DND-41 (cell line): ENCODE data around the gene ABCA13.

Source experiments
- ATAC-seq: fragments of 200-7000 bp; cut with Tn5 transposase; 3 replicates; pipeline ENCODE4 v1.9.1; 2021; ENCODE audit warnings: low read depth; ENCODE audit not compliant: insufficient read depth
- DNase-seq: peaks from one replicate; pipeline ENCODE4 v3.0.0-alpha.2; 2020
- H2AFZ ChIP-seq: 2 replicates; pipeline ENCODE4 v1.6.0; 2012; ENCODE audit warnings: low read depth, low read length
- H3K27ac ChIP-seq: 2 replicates; pipeline ENCODE4 v1.5.1; 2012; ENCODE audit warnings: low read length, inconsistent platforms
- H3K27me3 ChIP-seq: fragments of 200-600 bp; sonication (generic); 2 replicates; pipeline ENCODE4 v1.6.0; 2012; ENCODE audit warnings: low read length, mild to moderate bottlenecking, inconsistent platforms; ENCODE audit not compliant: insufficient read depth, poor library complexity
- H3K36me3 ChIP-seq: 2 replicates; pipeline ENCODE4 v1.5.1; 2012; ENCODE audit warnings: low read length, inconsistent platforms; ENCODE audit not compliant: insufficient read depth
- H3K4me1 ChIP-seq: 2 replicates; pipeline ENCODE4 v1.5.1; 2012; ENCODE audit warnings: mild to moderate bottlenecking, low read length; ENCODE audit not compliant: insufficient read depth
- H3K4me2 ChIP-seq: 2 replicates; pipeline ENCODE4 v1.6.0; 2012; ENCODE audit warnings: mild to moderate bottlenecking, moderate library complexity, low read length, inconsistent platforms; ENCODE audit not compliant: insufficient read depth
- H3K4me3 ChIP-seq, 2 experiments: fragments of 200-600 bp in 1 of 2; shearing (Covaris generic) in 1 of 2; 2 replicates each; pipeline ENCODE4 v1.5.1; 2012 to 2016; ENCODE audit warnings: inconsistent platforms in 2 of 2, low read length in 2 of 2, mild to moderate bottlenecking in 2 of 2, low read depth in 1 of 2, moderate library complexity in 1 of 2
- H3K79me2 ChIP-seq: 2 replicates; pipeline ENCODE4 v1.6.0; 2012; ENCODE audit warnings: low read length, inconsistent platforms; ENCODE audit not compliant: insufficient read depth
- H3K9ac ChIP-seq: 2 replicates; pipeline ENCODE4 v1.6.0; 2012; ENCODE audit warnings: low read depth, mild to moderate bottlenecking, inconsistent platforms, low read length, moderate library complexity
- H3K9me3 ChIP-seq: 2 replicates; pipeline ENCODE4 v1.5.1; 2012; ENCODE audit warnings: low read length, moderate library complexity, mild to moderate bottlenecking, inconsistent platforms; ENCODE audit not compliant: insufficient read depth, severe bottlenecking
- H4K20me1 ChIP-seq: 2 replicates; pipeline ENCODE4 v1.6.0; 2012; ENCODE audit warnings: low read length; ENCODE audit not compliant: insufficient read depth
- CTCF ChIP-seq: IDR thresholded peaks from 2 replicates; pipeline ENCODE4 v1.5.1; 2012; ENCODE audit warnings: borderline replicate concordance, low read length, moderate library complexity, mild to moderate bottlenecking; ENCODE audit not compliant: poor library complexity, severe bottlenecking; ENCODE audit errors: extremely low read depth
- EZH2 ChIP-seq: IDR thresholded peaks from 3 replicates; pipeline ENCODE4 v1.6.1; 2012; ENCODE audit warnings: borderline replicate concordance, low read depth, mild to moderate bottlenecking, moderate library complexity, low read length, inconsistent platforms; ENCODE audit not compliant: severe bottlenecking

ABCA13 gene

GRCh38 chr7:48637382-48637781 lies 466.1 kb downstream of the ABCA13 start:
- no peaks in the 10 kb centered on the region for H3K79me2 ChIP-seq
- DNase-seq (no peak), ATAC-seq (no peak)
- H3K9me3 ChIP-seq, result no peaks in the 10 kb centered on the region
- H3K4me1 ChIP-seq, result no peaks in the 10 kb centered on the region
- H3K27me3 ChIP-seq, result no peaks in the 10 kb centered on the region
- no peak overlapping the region for H3K4me2 ChIP-seq
- H3K36me3 ChIP-seq, result no peaks in the 10 kb centered on the region
- H2AFZ ChIP-seq, result no peak overlapping the region
- no peak overlapping the region for H3K9ac ChIP-seq
- TF ChIP-seq EZH2 (no peak), CTCF (no peak)
- H4K20me1 ChIP-seq, result no peaks in the 10 kb centered on the region
- no peak overlapping the region for H3K4me3 ChIP-seq
- H3K27ac ChIP-seq, result no peak overlapping the region

GRCh38 chr7:48638041-48638440 lies 466.8 kb downstream of the ABCA13 start:
- Histone ChIP-seq H2AFZ (no peak overlapping the region), H3K27ac (no peak overlapping the region), H3K36me3 (no peaks in the 10 kb centered on the region), H3K9ac (no peak overlapping the region), H3K4me1 (no peaks in the 10 kb centered on the region), H3K79me2 (no peaks in the 10 kb centered on the region), H3K4me2 (no peak overlapping the region), H3K9me3 (no peaks in the 10 kb centered on the region), H3K4me3 (no peak overlapping the region), H3K27me3 (no peaks in the 10 kb centered on the region), H4K20me1 (no peaks in the 10 kb centered on the region)
- DNase-seq, result no peak
- no peak for ATAC-seq
- TF ChIP-seq CTCF (no peak), EZH2 (no peak)

GRCh38 chr7:48643431-48644013 lies 472.3 kb downstream of the ABCA13 start:
- Histone ChIP-seq H4K20me1 (no peaks in the 10 kb centered on the region), H3K9ac (no peak overlapping the region), H2AFZ (no peak overlapping the region), H3K27me3 (no peaks in the 10 kb centered on the region), H3K4me3 (no peak overlapping the region), H3K27ac (no peak overlapping the region), H3K4me2 (no peak overlapping the region), H3K9me3 (no peaks in the 10 kb centered on the region), H3K79me2 (no peaks in the 10 kb centered on the region), H3K36me3 (no peaks in the 10 kb centered on the region), H3K4me1 (no peaks in the 10 kb centered on the region)
- no peak for TF ChIP-seq CTCF
- TF ChIP-seq EZH2, result no peak
- ATAC-seq (no peak), DNase-seq (no peak)

- ATAC-seq, result no peak
- Histone ChIP-seq H3K4me2 (no peak overlapping the region), H3K9ac (no peak overlapping the region), H2AFZ (no peak overlapping the region), H3K79me2 (no peaks in the 10 kb centered on the region), H3K36me3 (no peaks in the 10 kb centered on the region), H3K27me3 (no peaks in the 10 kb centered on the region), H3K27ac (no peak overlapping the region), H3K9me3 (no peaks in the 10 kb centered on the region), H3K4me1 (no peaks in the 10 kb centered on the region), H3K4me3 (no peak overlapping the region), H4K20me1 (no peaks in the 10 kb centered on the region)
- TF ChIP-seq CTCF (no peak), EZH2 (no peak)
- no peak for DNase-seq
These were observed 486.9 kb downstream of the ABCA13 start for GRCh38 chr7:48658138-48658537.
